GM10847 (cell line): ENCODE data around the gene PPARA.

Experiments
- POLR2A ChIP-seq: IDR thresholded peaks from 2 replicates; pipeline ENCODE4 v1.6.1; 2011; ENCODE audit not compliant: insufficient read length; ENCODE audit errors: extremely low read depth

The PPARA gene

DNA sequence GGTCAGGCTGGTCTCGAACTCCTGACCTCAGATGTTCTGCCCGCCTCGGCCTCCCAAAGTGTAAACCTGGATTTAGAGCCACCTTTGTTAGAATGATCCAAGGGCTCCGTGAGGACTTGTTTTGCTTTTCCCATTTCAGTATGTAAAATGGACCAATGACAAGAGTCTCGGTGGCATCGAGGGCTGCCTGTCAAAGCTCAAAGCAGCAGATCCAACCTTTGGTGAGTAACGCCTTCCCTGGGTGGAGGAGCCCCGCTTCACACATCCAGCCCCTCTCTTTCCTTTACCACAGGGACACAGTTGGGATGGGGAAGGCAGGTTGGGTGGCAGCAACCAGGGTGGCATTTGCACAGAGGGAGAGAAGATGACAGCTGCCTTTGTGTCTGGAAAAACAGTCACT, 121.9 kb downstream of the PPARA start:
- no peak for TF ChIP-seq POLR2A

DNA sequence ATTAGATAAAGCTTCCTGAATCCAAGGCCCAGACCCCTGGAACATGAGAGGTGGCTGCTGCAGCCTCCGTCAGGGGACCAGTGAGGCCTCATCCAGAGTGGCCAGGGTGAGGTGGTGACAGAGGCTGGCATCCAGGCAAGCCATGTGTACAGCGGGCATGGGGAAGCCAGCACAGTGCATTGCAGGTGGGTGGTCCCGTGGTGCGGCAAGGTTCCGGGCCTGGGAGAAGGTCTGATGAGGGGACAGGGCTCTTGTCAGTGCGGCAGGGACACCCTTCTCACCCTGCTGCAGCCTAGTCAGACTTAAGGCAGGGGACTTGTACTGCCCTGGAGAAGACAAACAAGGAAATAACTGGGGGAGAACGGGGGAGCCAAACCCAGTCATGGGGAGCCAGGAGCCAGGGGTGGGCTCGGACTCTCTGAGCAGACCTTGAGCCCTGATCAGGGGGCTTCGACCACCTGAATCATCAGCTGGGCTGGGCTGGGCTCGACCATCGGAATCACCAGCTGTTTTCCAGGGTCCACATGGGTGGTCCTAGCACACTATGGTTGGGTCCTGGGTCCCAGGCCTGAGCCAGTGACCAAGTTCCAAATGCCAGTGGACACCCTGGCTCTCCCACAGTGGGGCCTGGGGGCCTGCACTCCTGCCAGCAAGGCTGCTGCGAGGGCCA, 122.6 kb downstream of the PPARA start:
- no peak for TF ChIP-seq POLR2A

DNA sequence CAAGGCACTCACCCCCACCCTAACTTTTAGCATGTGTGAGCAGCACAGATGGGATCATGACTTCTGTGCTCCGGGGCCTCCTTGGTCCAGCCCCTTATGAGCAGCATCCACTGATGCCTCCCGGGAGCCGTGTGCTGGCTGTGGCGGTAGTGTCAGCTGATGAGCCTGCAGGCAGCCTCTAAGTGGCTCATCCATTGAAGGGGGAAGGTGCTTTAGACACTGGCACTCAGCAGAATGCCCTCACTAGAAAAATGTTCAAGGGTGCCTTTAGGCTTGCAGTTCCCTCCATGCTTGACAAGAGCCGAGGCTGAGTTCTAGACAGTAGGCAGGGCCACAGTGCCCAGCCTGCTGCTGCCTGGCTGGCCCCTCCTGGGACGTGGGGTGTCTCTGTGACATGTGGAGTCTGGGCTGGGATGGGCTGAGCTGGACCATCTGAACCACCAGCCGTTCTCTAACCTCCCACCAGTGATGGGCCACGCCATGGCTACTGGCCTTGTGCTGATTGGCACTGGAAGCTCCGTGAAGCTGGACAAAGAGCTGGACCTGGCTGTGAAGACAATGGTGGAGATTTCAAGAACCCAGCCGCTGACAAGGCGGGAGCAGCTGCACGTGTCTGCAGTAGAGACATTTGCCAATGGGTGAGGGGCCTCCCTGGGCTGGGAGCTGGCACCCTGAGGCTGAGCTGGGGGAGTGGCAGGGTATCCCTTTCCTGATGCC, 123.3 kb downstream of the PPARA start:
- TF ChIP-seq POLR2A = no peak

DNA sequence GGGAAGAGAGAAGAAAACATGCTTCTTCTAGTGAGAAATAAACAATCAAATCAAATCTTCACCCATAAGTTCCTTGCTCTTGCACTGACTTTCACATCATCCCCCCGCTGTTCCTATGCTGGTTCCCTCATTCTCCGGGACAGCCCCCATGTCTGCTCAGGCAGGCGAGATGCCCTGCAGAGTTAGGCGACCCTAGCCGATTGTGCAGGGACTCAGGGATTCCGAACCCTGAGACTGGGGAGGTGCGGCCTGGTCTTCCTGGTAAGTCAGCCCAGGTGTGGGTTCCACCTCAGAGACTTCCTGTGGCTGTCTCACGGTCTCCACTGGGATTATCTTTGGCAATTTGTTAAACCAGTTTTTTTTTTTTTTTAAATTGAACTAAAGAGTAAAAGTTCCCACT, 124.1 kb downstream of the PPARA start:
- TF ChIP-seq POLR2A = no peak

DNA sequence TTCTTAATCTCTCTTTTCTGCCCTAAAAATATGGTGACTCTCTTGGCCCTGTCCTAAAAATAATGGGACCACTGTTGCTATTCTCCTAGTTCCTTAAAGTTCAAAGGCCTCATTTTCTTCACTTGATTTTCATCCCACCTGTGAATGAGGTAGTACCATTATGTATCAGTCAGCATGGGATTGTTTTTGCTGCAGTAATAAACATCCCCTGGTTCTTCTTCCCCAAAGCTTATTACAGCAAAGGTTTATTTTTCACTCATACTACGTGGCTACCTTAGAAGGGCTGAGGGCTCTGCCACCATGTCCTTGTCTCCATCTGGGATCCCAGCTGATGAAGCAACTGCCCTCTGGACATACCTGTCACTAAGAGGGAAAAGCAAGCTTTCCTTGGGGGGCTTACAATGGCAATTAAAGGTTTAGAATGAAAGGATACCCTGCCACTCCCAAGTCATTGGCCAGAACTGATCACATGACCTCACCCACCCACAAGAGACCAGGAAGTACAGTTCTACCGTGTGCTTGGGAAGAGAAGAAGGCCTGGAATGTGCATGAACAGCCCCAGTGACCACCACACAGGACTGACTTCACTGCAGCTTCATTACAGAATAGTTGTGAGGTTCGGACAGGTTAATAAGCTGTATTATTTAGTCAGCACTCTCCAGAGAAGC, 125.3 kb downstream of the PPARA start:
- no peak for TF ChIP-seq POLR2A

DNA sequence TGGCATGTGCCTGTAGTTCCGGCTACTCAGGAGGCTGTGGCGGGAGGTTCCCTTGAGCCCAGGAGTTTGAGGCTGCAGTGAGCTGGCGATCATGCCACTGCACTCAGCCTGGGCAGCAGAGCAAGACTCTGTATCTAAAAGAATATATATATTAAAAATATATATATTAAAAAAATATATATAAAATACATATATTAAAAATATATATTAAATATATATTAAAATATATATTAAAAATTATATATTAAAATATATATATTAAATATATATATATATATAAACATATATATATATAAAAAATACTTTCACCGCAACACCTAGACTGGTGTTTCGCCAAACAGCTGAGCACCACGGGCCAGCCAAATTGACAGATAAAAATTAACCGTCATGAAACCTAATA, 126.2 kb downstream of the PPARA start:
- TF ChIP-seq POLR2A = no peak

DNA sequence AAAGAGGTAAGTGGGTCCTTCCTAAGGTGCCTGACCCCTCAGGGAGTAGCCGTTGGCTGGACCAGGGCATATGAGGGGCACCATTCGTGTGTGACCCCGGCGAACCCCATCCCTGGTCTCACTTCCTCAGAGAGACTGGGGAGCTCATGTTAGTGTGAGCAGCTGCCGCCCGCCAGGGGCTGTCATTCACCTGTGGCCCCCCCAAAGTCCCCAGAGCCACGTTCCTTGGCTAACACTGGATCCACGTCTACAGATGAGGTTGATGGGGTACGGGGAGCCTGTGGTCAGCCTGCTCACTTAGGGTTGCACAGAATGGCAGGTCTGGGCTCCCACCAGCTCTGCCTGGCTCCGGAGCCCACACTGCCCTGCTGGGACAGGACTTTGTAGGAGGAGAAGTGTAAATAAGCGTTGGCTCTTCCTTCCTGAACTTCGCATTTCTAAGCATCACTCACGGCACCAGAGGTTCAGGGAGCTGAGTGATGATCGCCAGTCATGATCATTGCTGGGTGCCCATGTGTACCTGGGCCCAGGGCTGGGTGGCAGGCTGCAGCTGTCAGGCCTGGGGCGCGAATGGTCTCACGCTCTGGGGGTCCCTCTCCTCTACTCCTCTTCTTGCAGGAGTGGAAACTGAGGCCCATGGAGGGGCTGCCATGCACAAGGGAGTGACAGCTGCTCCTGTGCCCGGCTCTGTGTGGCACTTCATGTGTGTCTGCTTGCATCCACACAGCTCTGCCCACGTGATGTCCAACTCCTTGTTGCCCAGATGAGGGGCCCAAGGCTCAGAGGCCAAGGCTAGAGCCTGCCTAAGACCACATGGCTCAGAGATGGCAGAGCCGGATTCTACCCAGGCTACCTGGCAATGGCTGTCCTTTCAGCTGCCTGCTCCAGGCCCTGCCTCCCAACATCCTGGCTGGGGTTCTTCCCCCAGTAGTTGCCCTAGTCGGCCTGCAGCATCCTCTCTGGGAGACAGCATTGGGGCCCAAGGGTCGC, 128.6 kb downstream of the PPARA start:
- TF ChIP-seq POLR2A = no peak

DNA sequence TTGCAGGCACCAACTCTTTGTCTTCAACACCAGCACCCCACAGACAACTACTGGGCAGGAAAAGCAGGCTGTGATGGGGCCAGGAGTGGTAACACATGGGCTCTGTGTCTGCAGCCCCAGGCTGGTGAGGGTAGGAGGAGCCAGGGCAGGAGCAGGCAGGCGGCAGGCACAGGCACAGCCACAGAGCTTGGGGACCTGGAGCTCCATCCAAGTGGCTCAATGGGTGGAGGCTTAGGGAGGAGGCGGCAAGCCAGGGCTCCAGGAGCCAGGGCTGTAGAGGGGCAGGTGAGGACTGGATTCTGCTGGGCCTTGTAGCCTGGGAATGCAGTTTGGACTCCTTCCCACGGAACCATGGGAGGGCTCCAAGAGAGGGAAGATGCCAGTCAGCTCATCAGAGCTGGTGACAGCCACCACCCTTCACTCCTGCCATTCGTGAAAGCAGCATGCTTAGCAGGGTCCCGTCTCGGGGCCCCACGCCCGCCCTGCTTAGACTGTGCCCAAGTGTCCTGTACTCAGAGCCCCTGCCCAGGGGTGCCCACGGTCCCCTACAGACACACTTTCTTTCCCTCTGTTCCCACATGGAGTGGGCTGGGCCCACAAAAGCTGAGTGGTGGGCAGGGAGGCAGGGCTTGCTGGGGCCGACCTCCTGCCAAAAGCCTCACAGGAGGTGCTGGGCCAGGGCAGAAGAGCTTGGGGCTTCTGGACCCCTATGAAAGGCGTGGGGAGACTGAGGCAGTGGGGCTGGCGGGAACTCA, 129.9 kb downstream of the PPARA start:
- no peak for TF ChIP-seq POLR2A

DNA sequence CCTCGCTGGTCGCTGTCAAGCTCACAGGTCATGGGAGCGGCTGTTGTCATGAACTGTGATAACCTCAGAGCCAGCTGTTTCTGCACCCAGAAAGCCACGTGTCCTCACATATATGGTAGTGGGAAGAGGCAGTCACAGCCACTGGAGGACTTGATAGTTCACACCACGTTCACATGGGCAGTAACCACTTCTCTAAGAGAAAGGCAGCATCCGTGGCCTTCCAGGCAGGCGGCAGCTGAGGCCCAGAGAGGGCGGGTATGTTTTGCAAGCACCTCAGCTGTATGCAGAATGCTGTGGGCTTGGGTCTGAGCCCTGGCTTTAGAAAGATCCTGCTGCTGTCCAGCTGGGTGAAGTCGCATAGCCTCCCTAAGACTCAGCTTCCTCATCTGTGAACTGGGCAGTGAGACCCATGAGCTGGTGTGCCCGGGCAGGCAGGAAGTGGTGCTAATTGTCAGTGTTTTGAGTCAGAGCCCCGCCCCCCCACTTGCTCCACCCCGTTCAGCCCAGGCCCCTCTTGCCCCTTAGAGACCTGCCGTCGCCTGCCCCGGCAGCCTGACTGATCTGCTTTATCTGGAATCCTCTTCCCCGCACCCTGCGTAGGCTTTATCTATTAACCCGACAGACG, 130.8 kb downstream of the PPARA start:
- TF ChIP-seq POLR2A = no peak

DNA sequence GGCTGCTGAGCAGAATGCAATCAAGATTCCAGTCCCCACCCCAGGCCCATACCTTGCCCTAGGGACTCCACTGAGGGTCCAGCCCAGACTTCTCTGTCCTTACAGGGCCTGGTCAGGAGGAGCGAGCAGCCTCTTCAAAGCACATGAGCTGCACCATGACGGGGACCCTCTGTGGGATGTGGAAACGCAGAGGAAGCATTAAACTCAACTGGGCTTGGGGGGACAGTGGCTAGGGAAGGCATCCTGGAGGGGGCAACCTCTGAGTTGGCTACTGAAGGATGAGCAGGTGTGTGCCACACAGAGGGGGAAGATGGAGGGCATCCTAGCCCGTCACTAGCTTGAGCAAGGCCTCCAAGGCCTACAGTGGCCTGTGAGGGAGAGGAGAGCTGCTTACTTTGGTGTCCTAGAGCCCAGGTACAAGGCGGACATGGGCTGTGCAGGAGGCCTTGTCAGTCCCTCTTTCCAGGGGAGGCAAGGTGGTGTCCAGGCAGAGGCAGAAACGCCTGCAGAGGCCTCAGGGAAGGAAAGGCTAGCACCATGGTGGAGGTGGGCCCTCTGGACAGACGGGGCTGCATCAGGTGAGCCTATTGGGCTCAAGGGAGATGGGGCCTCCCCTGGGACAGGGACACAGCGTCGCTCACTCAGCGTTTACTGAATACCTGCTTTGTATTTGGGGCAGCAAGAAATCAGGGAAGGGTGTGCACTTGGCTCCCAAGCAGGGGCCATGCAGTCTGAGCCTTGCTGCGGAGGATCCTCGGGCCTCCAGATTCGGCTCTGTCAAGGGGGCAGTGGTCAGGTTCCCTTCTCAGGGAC, 131.7 kb downstream of the PPARA start:
- TF ChIP-seq POLR2A = no peak

DNA sequence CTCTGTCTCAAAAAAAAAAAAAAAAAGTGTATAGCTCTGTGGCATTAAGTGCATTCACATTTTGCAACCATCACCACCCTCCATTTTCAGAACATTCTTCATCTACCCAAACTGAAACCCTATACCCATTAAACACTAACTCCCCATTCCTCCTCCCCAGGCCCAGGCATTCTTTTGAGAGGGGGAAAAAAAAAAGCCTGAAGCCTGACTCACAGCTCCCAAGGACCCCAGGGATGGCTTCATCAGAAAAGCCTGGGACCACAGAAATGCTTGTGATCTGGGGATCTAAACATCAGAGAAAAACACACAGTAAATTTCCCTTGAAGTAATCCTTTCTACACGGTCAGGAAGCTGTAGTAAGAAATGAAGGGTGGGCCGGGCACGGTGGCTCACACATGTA, 135.7 kb downstream of the PPARA start:
- TF ChIP-seq POLR2A = no peak

DNA sequence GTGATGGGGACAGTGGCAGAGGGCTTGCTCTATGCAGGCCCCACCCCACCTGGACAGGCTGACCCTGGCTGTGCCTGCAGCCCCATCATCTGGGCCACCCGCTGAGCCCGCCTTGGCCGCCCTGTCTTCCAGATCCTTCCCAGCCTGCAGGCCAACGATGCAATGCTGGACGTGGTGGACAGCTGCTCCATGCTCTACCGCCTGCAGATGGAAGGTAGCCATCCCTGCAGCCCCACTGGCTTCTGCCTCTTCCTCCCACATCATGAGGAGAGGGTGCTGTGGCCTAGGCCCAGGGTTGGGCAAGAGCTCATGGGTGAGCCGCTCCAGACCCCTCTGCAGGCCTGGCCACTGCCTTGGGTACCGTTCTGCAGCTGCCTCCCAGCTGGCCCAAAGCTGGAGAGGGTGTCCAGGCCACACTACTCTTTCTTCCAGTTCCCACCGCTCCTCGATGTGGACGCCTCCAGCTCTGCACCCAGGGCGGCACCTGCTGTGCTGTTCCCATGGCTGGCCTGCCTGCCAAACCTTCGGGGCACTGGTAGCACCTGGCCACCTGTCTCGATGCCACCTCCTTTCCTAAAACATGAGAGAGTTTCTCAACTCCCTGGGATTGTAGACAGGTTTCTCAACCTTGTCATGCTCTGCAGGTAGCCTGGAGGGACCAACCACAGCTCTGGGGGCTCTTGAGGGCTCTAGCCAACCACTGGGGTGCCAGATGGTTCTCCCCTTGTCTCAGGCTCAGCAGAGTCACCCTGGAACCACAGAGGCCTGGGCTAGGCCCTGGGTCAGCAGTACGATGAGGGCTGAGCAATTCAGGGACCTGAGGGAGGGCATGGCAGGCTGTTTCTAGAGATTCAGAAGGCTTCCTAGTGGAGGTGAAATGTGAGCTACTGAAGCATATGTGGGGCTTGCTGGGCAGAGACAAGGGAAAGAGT, 136.9 kb downstream of the PPARA start:
- no peak for TF ChIP-seq POLR2A
